Spleen (tissue), 11 donors: ENCODE data around the gene ALS2. TPM values are rescaled to one million over a fixed set of nuclear protein-coding genes. Genes with fewer than 3 reads are reported as not detected.
A peak's percentile ranks its signal among the peaks of the same experiment; 100 is the strongest.

Experiments used
- DNase-seq: peaks from one replicate; pipeline ENCODE4 v3.0.0-alpha.2; 2020
- H3K27ac ChIP-seq, 8 donors: fragments of 200-600 bp; sonication (generic) in 7 of 8; 1 replicate in 4 of 8; 2 replicates in 4 of 8; pipeline versions ENCODE4 v1.5.0 to v1.8.0; 2016 to 2021; ENCODE audit warnings: inconsistent platforms in 4 of 8, mild to moderate bottlenecking in 4 of 8, moderate library complexity in 1 of 8
- H3K27me3 ChIP-seq, 7 donors: fragments of 200-600 bp; sonication (generic) in 6 of 7; replicated peaks in 1 of 7; 1 replicate in 4 of 7; 2 replicates in 3 of 7; pipeline versions ENCODE4 v1.5.0 to v1.8.0; 2016 to 2021; ENCODE audit warnings: inconsistent platforms in 3 of 7, mild to moderate bottlenecking in 1 of 7
- H3K36me3 ChIP-seq, 6 donors: fragments of 200-600 bp; sonication (generic) in 5 of 6; 1 replicate in 4 of 6; 2 replicates in 2 of 6; pipeline versions ENCODE4 v1.5.0 to v1.8.0; 2016 to 2021; ENCODE audit warnings: inconsistent platforms in 2 of 6
- H3K4me1 ChIP-seq, 6 donors: fragments of 200-600 bp; sonication (generic) in 5 of 6; 1 replicate in 3 of 6; 2 replicates in 3 of 6; pipeline versions ENCODE4 v1.5.0 to v1.8.0; 2016 to 2021; ENCODE audit warnings: inconsistent platforms in 3 of 6
- H3K4me3 ChIP-seq, 8 donors: fragments of 200-600 bp; sonication (generic) in 7 of 8; 1 replicate in 4 of 8; 2 replicates in 4 of 8; pipeline versions ENCODE4 v1.5.0 to v1.8.0; 2016 to 2021; ENCODE audit warnings: inconsistent platforms in 4 of 8, mild to moderate bottlenecking in 4 of 8, moderate library complexity in 2 of 8
- H3K9me3 ChIP-seq, 8 donors: fragments of 200-600 bp; sonication (generic) in 7 of 8; 1 replicate in 4 of 8; 2 replicates in 4 of 8; pipeline versions ENCODE4 v1.5.0 to v1.8.0; 2016 to 2021; ENCODE audit warnings: inconsistent platforms in 4 of 8
- POLR2A ChIP-seq, 3 donors: fragments of 450-650 bp; IDR thresholded peaks; one replicate each; pipeline ENCODE4 v1.5.1; 2017; ENCODE audit warnings: antibody characterized with exemption in 3 of 3, mild to moderate bottlenecking in 1 of 3
- POLR2AphosphoS5 ChIP-seq, 3 donors: sonication (generic); formaldehyde crosslinking; IDR thresholded peaks; one replicate each; pipeline ENCODE4 v1.5.1; 2017; ENCODE audit warnings: antibody characterized with exemption in 3 of 3
- WGBS, 5 donors: extraction: QIAGEN DNeasy Blood & Tissue Kit in 3 of 5; methylation state at CpG; one replicate each; pipeline versions ENCODE4 v1.1.5 to v1.1.7; 2013 to 2018; 5-methylcytosine and 5-hydroxymethylcytosine counted together
- intact Hi-C: fragments of 100-400 bp; cut with DNase I; formaldehyde crosslinking; loops from one replicate; pipeline ENCODE4 v1.15.0; 2023; ENCODE audit warnings: low total_unique reads
- polyA plus RNA-seq, 3 donors: library from polyadenylated mRNA; stranded (reverse); fragments of 200-250 nt; gene quantifications; one replicate each; pipeline ENCODE4 v1.2.1, GENCODE V29; 2013
- total RNA-seq, 7 donors: library from RNA; depleted of rRNA in 3 of 7; stranded (reverse); fragments of >200 nt in 3 of 7; fragmentation: NEBNext Ultra II Directional in 4 of 7; extraction: Animal tissue kit (Norgen Biotek cat#: 25700) in 4 of 7; gene quantifications; one replicate each; pipeline versions ENCODE4 v1.1.0 to v1.2.1, GENCODE V29; 2016 to 2021
- TF ChIP-seq, protein P1 (sequence below), 11 experiments: fragments of 200-600 bp in 7 of 11; fragments of 450-650 bp in 4 of 11; sonication (generic) in 4 of 11; IDR thresholded peaks in 8 of 11; conservative IDR thresholded peaks in 3 of 11; 1 replicate in 7 of 11; 2 replicates in 4 of 11; pipeline versions ENCODE4 v1.4.0 to v1.8.0; 2016 to 2021; ENCODE audit warnings: antibody characterized with exemption in 11 of 11, inconsistent platforms in 4 of 11, mild to moderate bottlenecking in 1 of 11
- donor health status: healthy with polysubstance abuse.
- donor health status: DM: no; HTN: no; CAD: no; lungs with moderate emphysema.
- donor health status: DM: no; HTN: no; CAD: no.
- donor health status: Bipolar disorder and iron deficiency.
- donor health status: healthy.
- donor health status: DM: no; HTN: no; CAD: no.
- donor health status: DM: yes; HTN: yes; CAD: no.

ALS2 gene
- total and polyA plus RNA-seq, 10 donors, result 2.7 to 32.7 (median 16.0) TPM

- Histone ChIP-seq H3K9me3 (peaks cover 0 to 4% (median 0%) of the 10 kb centered on the region in 8 donors), H3K4me3 (no peak overlapping the region), H3K4me1 (no peaks in the 10 kb centered on the region), H3K27ac (no peak overlapping the region), H3K36me3 (no peaks in the 10 kb centered on the region), H3K27me3 (no peaks in the 10 kb centered on the region)
- intact Hi-C loops, result no loop called here
- WGBS, 5 donors, result 50 to 76% (median 69%) methylated on average over 3 of the region's 3 CpGs
- DNase-seq, result no peak
- TF ChIP-seq, protein P1, sequence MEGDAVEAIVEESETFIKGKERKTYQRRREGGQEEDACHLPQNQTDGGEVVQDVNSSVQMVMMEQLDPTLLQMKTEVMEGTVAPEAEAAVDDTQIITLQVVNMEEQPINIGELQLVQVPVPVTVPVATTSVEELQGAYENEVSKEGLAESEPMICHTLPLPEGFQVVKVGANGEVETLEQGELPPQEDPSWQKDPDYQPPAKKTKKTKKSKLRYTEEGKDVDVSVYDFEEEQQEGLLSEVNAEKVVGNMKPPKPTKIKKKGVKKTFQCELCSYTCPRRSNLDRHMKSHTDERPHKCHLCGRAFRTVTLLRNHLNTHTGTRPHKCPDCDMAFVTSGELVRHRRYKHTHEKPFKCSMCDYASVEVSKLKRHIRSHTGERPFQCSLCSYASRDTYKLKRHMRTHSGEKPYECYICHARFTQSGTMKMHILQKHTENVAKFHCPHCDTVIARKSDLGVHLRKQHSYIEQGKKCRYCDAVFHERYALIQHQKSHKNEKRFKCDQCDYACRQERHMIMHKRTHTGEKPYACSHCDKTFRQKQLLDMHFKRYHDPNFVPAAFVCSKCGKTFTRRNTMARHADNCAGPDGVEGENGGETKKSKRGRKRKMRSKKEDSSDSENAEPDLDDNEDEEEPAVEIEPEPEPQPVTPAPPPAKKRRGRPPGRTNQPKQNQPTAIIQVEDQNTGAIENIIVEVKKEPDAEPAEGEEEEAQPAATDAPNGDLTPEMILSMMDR (IDR thresholded peaks at IDR 0.05 in 8 of 11, conservative IDR thresholded peaks at IDR 0.05 in 3 of 11), result no peak
- no peak for TF ChIP-seq POLR2A (IDR thresholded peaks at IDR 0.05)
- TF ChIP-seq POLR2AphosphoS5 (IDR thresholded peaks at IDR 0.05), result no peak
Measured at GRCh38 chr2:201668402-201668910, 112.3 kb downstream of the ALS2 start.

DNA sequence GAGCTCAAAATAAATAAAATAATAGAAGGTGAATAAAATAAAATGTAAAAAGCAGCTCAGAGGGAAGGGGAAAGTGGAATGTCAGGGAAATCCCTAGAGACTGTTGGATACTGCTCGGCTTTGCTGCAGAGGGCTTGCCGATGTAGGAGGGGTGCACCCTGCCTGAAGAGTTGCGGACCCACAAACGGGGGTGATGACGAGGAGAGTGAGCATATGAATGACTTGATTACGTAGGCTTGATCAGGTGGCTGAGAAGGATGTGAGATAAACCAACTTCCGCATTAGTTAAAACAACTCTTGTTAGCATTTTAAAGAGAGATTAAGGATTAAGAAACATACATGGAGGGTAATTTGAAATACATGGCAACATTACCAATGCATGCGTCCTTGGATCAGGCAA, 116.4 kb downstream of the ALS2 start:
- WGBS, 5 donors, result 80 to 94% (median 89%) methylated on average over 8 of the region's 8 CpGs
- intact Hi-C loops, result no loop called here

DNA sequence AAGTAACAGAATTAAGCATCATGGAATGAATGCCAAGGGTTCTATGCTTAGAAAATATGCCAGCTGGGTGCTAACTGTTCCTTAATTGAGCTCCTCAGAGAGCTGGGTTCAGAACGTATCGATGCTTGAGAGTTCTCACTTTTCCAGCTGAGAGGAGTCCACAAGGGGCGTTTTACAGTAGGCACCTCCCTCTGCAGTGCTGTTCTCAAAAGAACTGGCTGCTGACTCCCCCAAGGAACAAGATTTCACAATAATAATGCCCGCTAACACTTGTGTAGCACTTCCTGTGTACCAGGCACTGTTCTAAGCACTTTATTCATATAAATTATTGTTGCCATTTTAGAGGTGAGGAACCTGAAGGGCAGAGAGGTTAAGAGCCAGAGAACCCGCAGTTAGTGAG, 119.4 kb downstream of the ALS2 start:
- H3K4me3 ChIP-seq, result no peak overlapping the region
- no peak for DNase-seq
- H3K27ac ChIP-seq, result peak overlapping the region in 1 of 8 donors; percentile 2
- no peaks in the 10 kb centered on the region for H3K27me3 ChIP-seq
- intact Hi-C loops, result no loop called here
- H3K9me3 ChIP-seq, result no peaks in the 10 kb centered on the region
- no peaks in the 10 kb centered on the region for H3K4me1 ChIP-seq
- TF ChIP-seq, protein P1 (IDR thresholded peaks at IDR 0.05 in 8 of 11, conservative IDR thresholded peaks at IDR 0.05 in 3 of 11), result no peak
- TF ChIP-seq POLR2AphosphoS5 (IDR thresholded peaks at IDR 0.05), result no peak
- no peak for TF ChIP-seq POLR2A (IDR thresholded peaks at IDR 0.05)
- no peaks in the 10 kb centered on the region for H3K36me3 ChIP-seq
- WGBS, 5 donors, result 31 to 60% (median 48%) methylated on average over 5 of the region's 5 CpGs

More for the DNA sequence above, 116.4 kb downstream of the ALS2 start:
- TF ChIP-seq, protein P1 (IDR thresholded peaks at IDR 0.05 in 8 of 11, conservative IDR thresholded peaks at IDR 0.05 in 3 of 11), result no peak
- TF ChIP-seq POLR2AphosphoS5 (IDR thresholded peaks at IDR 0.05) (no peak), POLR2A (IDR thresholded peaks at IDR 0.05) (no peak)
- H3K27ac ChIP-seq, result no peak overlapping the region
- no peaks in the 10 kb centered on the region for H3K4me1 ChIP-seq
- H3K27me3 ChIP-seq, result no peaks in the 10 kb centered on the region
- H3K4me3 ChIP-seq, result no peak overlapping the region
- no peaks in the 10 kb centered on the region for H3K9me3 ChIP-seq
- no peaks in the 10 kb centered on the region for H3K36me3 ChIP-seq
- DNase-seq, result no peak

DNA sequence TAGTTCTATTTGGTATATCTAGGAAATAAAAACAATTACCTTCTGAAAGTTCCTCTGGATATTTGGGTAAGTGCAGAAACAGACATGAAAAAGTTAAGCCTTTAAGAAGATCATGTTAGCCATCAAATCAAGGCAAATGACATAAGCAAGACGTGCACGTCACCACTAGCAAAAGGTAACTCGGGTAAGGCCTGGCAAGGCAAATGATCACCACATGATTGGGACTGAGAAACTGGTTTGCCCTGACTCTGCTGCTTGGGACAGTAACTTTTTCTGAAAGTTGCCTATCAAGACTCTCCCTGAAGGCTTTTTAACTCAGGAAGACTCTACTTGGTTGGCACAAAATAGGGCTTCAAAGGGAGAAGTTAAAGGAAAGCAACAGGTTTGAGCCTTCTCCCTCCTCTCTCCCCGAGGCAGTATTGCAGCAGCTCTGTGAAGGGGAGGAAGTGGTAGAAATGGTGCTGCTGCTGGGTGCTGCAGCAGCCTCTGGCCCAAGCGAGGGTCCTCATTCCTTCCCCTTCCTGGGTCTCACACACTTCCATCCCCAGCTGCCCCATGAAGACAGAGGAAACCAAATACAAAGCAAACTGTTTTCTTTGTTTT, 120.3 kb downstream of the ALS2 start:
- no peak for DNase-seq
- 49 to 63% (median 59%) methylated on average over 5 of the region's 5 CpGs for WGBS, 5 donors
- H3K4me3 ChIP-seq, result no peak overlapping the region
- no peaks in the 10 kb centered on the region for H3K36me3 ChIP-seq
- no peaks in the 10 kb centered on the region for H3K9me3 ChIP-seq
- TF ChIP-seq, protein P1 (IDR thresholded peaks at IDR 0.05 in 8 of 11, conservative IDR thresholded peaks at IDR 0.05 in 3 of 11), result no peak
- TF ChIP-seq POLR2A (IDR thresholded peaks at IDR 0.05) (no peak), POLR2AphosphoS5 (IDR thresholded peaks at IDR 0.05) (no peak)
- intact Hi-C loops, result no loop called here
- H3K27ac ChIP-seq, result peak overlapping the region in 2 of 8 donors; percentile 2 to 4
- H3K4me1 ChIP-seq, result no peaks in the 10 kb centered on the region
- H3K27me3 ChIP-seq, result no peaks in the 10 kb centered on the region
